AG09309 (cell line): ENCODE data around the gene TKT.

ENCODE experiments used
- DNase-seq: peaks from one replicate; pipeline ENCODE4 v3.0.0-alpha.2; 2010; ENCODE audit warnings: low read depth
- H3K4me3 ChIP-seq: 2 replicates; pipeline ENCODE4 v1.5.1; 2011; ENCODE audit warnings: mild to moderate bottlenecking, low read depth, low read length, moderate library complexity; ENCODE audit not compliant: control insufficient read depth
- CTCF ChIP-seq: IDR thresholded peaks from 2 replicates; pipeline ENCODE4 v1.5.1; 2011; ENCODE audit warnings: mild to moderate bottlenecking, low read depth, low read length, inconsistent platforms; ENCODE audit not compliant: insufficient read depth, control insufficient read depth; ENCODE audit errors: missing control alignments

The TKT gene

GRCh38 chr3:53293867-53294266, 38.0 kb upstream of the TKT start:
- DNase-seq = no peak
- TF ChIP-seq CTCF = no peak
- H3K4me3 ChIP-seq = no peak overlapping the region

GRCh38 chr3:53288214-53288613, 32.4 kb upstream of the TKT start:
- no peak for DNase-seq
- TF ChIP-seq CTCF = no peak
- H3K4me3 ChIP-seq = no peak overlapping the region

GRCh38 chr3:53287131-53287629, 31.4 kb upstream of the TKT start:
- H3K4me3 ChIP-seq = no peak overlapping the region
- DNase-seq = no peak
- no peak for TF ChIP-seq CTCF

GRCh38 chr3:53286727-53287126, 30.9 kb upstream of the TKT start:
- no peak for TF ChIP-seq CTCF
- H3K4me3 ChIP-seq = no peak overlapping the region
- no peak for DNase-seq

GRCh38 chr3:53282581-53282980, 26.8 kb upstream of the TKT start:
- H3K4me3 ChIP-seq = no peak overlapping the region
- DNase-seq = no peak
- TF ChIP-seq CTCF = no peak

GRCh38 chr3:53278667-53279066, 22.8 kb upstream of the TKT start:
- TF ChIP-seq CTCF = no peak
- no peak for DNase-seq
- H3K4me3 ChIP-seq = no peak overlapping the region
